Natural killer cell (primary cell): ENCODE measurements around the gene PHAF1. TPM values are rescaled to one million over a fixed set of nuclear protein-coding genes. Genes with fewer than 3 reads are reported as not detected.

Source experiments
- ATAC-seq, 3 donors: fragments of 150-1000 bp in 2 of 3; fragments of 200-7000 bp in 1 of 3; cut with Tn5 transposase; 1 replicate in 1 of 3; 2 replicates in 2 of 3; pipeline ENCODE4 v1.10.0; 2021; ENCODE audit warnings: mild to moderate bottlenecking in 2 of 3, moderate library complexity in 2 of 3
- DNase-seq, 2 donors: peaks; one replicate each; pipeline versions ENCODE4 v3.0.0 to v3.0.0-alpha.2; 2013 to 2021; ENCODE audit warnings: mixed read lengths in 1 of 2
- H3K27ac ChIP-seq: one replicate; pipeline ENCODE4 v1.5.1; 2013; ENCODE audit warnings: mild to moderate bottlenecking, low read length
- H3K27me3 ChIP-seq: one replicate; pipeline ENCODE4 v1.6.1; 2013; ENCODE audit warnings: low read length; ENCODE audit not compliant: control insufficient read depth, insufficient read depth
- H3K36me3 ChIP-seq: one replicate; pipeline ENCODE4 v1.6.1; 2013; ENCODE audit warnings: low read length; ENCODE audit not compliant: control insufficient read depth, insufficient read depth
- H3K4me1 ChIP-seq: one replicate; pipeline ENCODE4 v1.6.1; 2013; ENCODE audit warnings: low read length; ENCODE audit not compliant: control insufficient read depth, insufficient read depth
- H3K4me3 ChIP-seq: one replicate; pipeline ENCODE4 v1.5.1; 2013; ENCODE audit warnings: low read length
- H3K9me3 ChIP-seq: one replicate; pipeline ENCODE4 v1.6.1; 2013; ENCODE audit warnings: low read length; ENCODE audit not compliant: control insufficient read depth, insufficient read depth
- H3K27ac Mint-ChIP-seq, 2 donors: one replicate each; pipeline ENCODE4 v1.8.0; 2022; ENCODE audit warnings: mild to moderate bottlenecking in 2 of 2, mixed read lengths in 2 of 2, moderate library complexity in 1 of 2
- H3K27me3 Mint-ChIP-seq, 2 donors: one replicate each; pipeline ENCODE4 v1.8.0; 2022; ENCODE audit warnings: low read depth in 2 of 2, mixed read lengths in 2 of 2
- H3K36me3 Mint-ChIP-seq: one replicate; pipeline ENCODE4 v1.8.0; 2022; ENCODE audit warnings: mixed read lengths
- H3K4me1 Mint-ChIP-seq, 2 donors: one replicate each; pipeline ENCODE4 v1.8.0; 2022; ENCODE audit warnings: mixed read lengths in 2 of 2
- H3K4me3 Mint-ChIP-seq: one replicate; pipeline ENCODE4 v1.8.0; 2022; ENCODE audit warnings: mild to moderate bottlenecking, moderate library complexity, mixed read lengths
- H3K9me3 Mint-ChIP-seq, 2 donors: one replicate each; pipeline ENCODE4 v1.8.0; 2022; ENCODE audit warnings: mixed read lengths in 2 of 2
- WGBS: methylation state at CpG from one replicate; pipeline ENCODE4 v1.1.7; 2013; ENCODE audit warnings: missing lambda C conversion rate; ENCODE audit not compliant: insufficient coverage; 5-methylcytosine and 5-hydroxymethylcytosine counted together
- intact Hi-C: fragments of 100-400 bp; cut with micrococcal nuclease; formaldehyde crosslinking; loops from one replicate; pipeline ENCODE4 v1.14.2; 2022
- total RNA-seq, 4 donors: library from RNA; stranded (reverse); fragments of 120-200 nt in 1 of 4; gene quantifications; one replicate each; pipeline versions ENCODE4 v1.2.3 to v1.2.4, GENCODE V29; 2013 to 2022
- TF ChIP-seq, protein P1 (sequence below): fragments of 200-600 bp; IDR thresholded peaks from one replicate; pipeline ENCODE4 v1.8.0; 2022; ENCODE audit warnings: antibody characterized with exemption

The PHAF1 gene
- total RNA-seq, 3 donors from 2014 or later (not counting 1 experiment from before 2014, with no cell fraction given) = 17.0 to 22.4 (median 22.0) TPM

DNA sequence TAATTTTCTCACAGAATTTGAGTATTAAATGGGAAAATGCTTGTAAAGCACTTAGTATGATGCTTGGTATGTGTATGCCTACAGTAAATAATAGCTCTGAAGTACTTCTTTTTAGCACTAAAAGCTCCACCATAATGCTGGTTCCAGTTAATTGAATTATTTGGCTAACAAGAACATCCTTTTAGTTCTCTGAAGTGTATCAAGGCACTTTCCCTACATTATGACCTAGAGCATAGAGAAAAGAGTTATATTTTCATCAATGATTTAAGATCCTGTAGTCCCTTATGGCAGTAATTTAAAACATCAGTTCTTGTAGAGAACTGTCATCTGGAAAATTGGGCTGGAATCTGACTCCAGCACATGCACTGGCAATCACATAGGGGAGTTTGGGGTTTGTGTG lies 21.9 kb upstream of the PHAF1 start:
- Mint-ChIP-seq H3K27ac (no peak overlapping the region), H3K4me1 (peaks cover 5 to 24% of the 10 kb centered on the region in 2 donors), H3K27me3 (no peaks in the 10 kb centered on the region), H3K36me3 (no peaks in the 10 kb centered on the region), H3K4me3 (no peak overlapping the region), H3K9me3 (no peaks in the 10 kb centered on the region)
- DNase-seq (no peak), ATAC-seq (no peak)
- no peaks in the 10 kb centered on the region for H3K4me1 ChIP-seq
- H3K27ac ChIP-seq = no peak overlapping the region
- intact Hi-C loops = no loop called here
- TF ChIP-seq, protein P1, sequence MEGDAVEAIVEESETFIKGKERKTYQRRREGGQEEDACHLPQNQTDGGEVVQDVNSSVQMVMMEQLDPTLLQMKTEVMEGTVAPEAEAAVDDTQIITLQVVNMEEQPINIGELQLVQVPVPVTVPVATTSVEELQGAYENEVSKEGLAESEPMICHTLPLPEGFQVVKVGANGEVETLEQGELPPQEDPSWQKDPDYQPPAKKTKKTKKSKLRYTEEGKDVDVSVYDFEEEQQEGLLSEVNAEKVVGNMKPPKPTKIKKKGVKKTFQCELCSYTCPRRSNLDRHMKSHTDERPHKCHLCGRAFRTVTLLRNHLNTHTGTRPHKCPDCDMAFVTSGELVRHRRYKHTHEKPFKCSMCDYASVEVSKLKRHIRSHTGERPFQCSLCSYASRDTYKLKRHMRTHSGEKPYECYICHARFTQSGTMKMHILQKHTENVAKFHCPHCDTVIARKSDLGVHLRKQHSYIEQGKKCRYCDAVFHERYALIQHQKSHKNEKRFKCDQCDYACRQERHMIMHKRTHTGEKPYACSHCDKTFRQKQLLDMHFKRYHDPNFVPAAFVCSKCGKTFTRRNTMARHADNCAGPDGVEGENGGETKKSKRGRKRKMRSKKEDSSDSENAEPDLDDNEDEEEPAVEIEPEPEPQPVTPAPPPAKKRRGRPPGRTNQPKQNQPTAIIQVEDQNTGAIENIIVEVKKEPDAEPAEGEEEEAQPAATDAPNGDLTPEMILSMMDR = no peak
- no peak overlapping the region for H3K4me3 ChIP-seq
- H3K9me3 ChIP-seq = no peaks in the 10 kb centered on the region
- peaks cover 5% of the 10 kb centered on the region for H3K36me3 ChIP-seq
- no peaks in the 10 kb centered on the region for H3K27me3 ChIP-seq

DNA sequence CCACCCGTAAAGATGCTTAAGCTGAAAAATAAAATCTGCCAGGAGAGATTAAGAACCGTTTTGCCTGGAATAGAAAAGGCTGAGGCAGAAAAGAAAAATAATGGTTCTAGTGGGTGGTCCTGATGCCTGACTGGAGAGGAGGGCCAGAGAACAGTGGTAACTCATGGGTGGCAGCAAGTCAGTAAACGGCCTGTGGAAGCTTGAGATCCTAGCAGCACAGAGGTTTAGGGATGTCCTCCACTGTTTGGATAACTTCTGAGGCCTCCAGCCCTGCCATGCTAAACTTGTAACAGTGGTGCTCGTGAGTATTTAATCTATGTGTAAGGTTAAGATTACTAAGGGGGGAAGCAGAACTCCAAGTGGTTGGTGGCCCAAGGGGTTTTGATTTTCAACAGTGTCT lies 21.2 kb upstream of the PHAF1 start:
- H3K4me3 ChIP-seq = no peak overlapping the region
- TF ChIP-seq, protein P1 = no peak
- Mint-ChIP-seq H3K4me3 (no peak overlapping the region), H3K27ac (no peak overlapping the region), H3K9me3 (no peaks in the 10 kb centered on the region), H3K36me3 (no peaks in the 10 kb centered on the region), H3K27me3 (no peaks in the 10 kb centered on the region), H3K4me1 (peaks cover 5 to 24% of the 10 kb centered on the region in 2 donors)
- intact Hi-C loops = no loop called here
- no peaks in the 10 kb centered on the region for H3K9me3 ChIP-seq
- H3K4me1 ChIP-seq = no peaks in the 10 kb centered on the region
- no peak overlapping the region for H3K27ac ChIP-seq
- H3K36me3 ChIP-seq = peaks cover 7% of the 10 kb centered on the region
- ATAC-seq (no peak), DNase-seq (no peak)
- no peaks in the 10 kb centered on the region for H3K27me3 ChIP-seq
- 91% methylated on average over 4 of the region's 4 CpGs for whole genome bisulfite sequencing

DNA sequence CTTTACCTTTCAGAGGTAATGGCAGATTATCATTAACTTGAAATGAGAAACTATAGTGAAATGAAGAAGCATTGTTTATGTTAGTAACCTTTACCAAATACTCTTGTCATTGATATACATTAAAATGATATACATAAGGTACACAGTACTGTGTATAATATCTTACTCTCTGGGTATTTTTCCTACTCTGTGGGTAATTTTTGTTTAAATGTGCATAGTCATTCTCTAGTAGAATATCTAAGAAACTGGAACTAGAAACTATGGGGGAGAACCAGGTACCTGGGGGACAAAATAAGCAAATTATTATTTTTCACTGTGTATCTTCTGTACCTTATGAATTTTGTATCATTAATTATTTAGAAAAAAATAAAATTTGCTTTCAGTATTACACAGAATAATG lies 20.6 kb upstream of the PHAF1 start:
- DNase-seq (no peak), ATAC-seq (no peak)
- Histone ChIP-seq H3K9me3 (no peaks in the 10 kb centered on the region), H3K4me3 (no peak overlapping the region), H3K27ac (no peak overlapping the region), H3K4me1 (no peaks in the 10 kb centered on the region), H3K27me3 (no peaks in the 10 kb centered on the region), H3K36me3 (peaks cover 8% of the 10 kb centered on the region)
- TF ChIP-seq, protein P1 = no peak
- Mint-ChIP-seq H3K36me3 (no peaks in the 10 kb centered on the region), H3K4me1 (peaks cover 5 to 24% of the 10 kb centered on the region in 2 donors), H3K4me3 (no peak overlapping the region), H3K27me3 (no peaks in the 10 kb centered on the region), H3K9me3 (no peaks in the 10 kb centered on the region), H3K27ac (peak overlapping the region in 1 of 2 donors; percentile 53)
- intact Hi-C loops = no loop called here

DNA sequence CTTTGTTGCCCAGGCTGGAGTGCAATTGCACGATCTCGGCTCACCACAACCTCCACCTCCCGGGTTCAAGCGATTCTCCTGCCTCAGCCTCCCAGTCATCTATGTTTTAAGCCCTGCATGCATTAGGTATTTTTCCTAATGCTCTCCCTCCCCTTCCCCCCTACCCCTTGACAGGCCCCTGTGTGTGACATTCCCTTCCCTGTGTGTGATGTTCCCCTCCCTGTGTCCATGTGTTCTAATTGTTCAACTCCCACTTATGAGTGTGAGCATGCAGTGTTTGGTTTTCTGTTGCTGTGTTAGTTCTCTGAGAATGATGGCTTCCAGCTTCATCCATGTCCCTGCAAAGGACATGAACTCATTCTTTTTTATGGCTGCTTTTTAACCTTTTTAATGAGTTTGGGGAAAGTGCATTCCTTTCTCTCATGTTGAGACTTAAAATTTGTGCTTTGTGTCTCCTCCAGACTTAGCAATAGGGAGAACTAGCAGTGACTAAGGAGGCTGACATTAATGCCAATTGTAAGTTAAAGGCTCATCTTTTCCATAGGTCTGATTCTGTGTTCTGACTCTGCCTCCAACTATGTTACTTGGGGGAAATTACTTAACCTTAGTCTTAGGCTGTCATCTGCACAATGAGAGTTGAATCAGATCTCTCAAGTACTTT lies 17.7 kb upstream of the PHAF1 start:
- H3K27me3 ChIP-seq = no peaks in the 10 kb centered on the region
- no peak overlapping the region for H3K4me3 Mint-ChIP-seq
- no peaks in the 10 kb centered on the region for H3K9me3 ChIP-seq
- no peaks in the 10 kb centered on the region for H3K9me3 Mint-ChIP-seq
- H3K36me3 ChIP-seq = peaks cover 10% of the 10 kb centered on the region
- no peaks in the 10 kb centered on the region for H3K27me3 Mint-ChIP-seq
- DNase-seq (no peak), ATAC-seq (no peak)
- peak overlapping the region in 1 of 2 donors; percentile 57 for H3K27ac Mint-ChIP-seq
- H3K4me1 Mint-ChIP-seq = peaks cover 5 to 15% of the 10 kb centered on the region in 2 donors
- no peaks in the 10 kb centered on the region for H3K36me3 Mint-ChIP-seq
- 97% methylated on average over 4 of the region's 4 CpGs for WGBS
- no peaks in the 10 kb centered on the region for H3K4me1 ChIP-seq
- no peak overlapping the region for H3K4me3 ChIP-seq
- TF ChIP-seq, protein P1 = no peak
- intact Hi-C loops = no loop called here
- H3K27ac ChIP-seq = no peak overlapping the region
